HG03135 (cell line): ENCODE data around the gene BTBD1.

ENCODE experiments used
- ATAC-seq: cut with Tn5 transposase; IDR thresholded peaks from one replicate; pipeline ENCODE4 v1.9.1; 2021; ENCODE audit warnings: mild to moderate bottlenecking, moderate library complexity; ENCODE audit not compliant: unreplicated experiment

The BTBD1 gene

DNA sequence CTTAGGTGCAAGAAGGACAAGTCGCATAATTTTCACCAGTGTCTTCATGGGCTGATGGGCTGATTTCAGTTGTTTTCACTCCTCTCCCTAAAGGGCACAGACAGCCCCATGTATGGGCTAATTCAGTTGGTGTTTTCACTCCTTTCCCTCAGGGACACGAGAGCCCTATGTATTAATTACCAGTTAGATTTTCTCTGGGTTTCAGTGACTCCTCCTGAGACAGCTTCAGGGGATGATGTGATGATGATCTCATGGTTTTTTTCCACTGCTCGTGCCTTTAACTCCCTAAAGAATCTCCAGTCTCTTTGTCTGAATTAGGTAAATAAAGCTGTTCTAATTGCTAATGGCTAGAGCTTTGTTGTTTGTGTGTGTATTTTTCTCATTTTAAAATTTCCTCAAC, 71.1 kb downstream of the BTBD1 start:
- no peak for ATAC-seq

DNA sequence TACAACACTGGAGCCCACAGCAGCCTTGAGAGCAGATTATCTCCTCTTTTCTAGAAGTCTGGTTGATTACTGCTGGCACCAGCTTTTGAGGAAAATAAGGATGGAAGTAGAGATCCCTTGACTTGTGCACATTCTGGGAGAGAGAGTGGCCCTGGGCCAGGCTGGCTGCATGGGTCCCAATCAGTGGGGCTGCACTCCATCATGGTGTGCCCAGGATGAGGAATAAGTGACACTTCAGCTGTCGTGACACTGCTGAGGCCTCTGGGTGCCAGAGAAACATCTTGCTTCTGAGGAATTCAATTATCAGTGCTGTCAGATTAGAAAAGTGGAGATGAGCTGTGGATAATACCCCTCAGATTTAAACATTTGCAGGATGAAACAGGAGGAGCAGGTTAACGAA, 72.0 kb downstream of the BTBD1 start:
- ATAC-seq, result no peak

DNA sequence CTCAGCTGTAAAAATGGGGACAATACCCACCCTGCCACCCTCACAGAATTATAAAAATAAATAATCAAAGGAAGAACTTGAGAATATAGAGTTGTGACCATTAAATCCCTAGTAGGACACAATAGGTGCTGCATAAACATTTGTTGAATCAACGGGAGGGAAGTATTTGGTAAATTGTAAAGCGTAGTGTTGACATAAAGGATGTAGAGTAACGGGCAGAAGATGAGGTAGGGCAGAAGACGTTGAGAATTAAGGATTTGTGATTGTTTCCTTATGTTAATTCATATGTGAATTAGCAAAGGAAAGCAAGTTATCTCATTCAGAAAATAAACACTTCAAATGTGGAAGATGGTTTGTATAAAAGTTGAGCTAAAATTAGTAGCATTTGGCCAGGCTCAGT, 73.9 kb downstream of the BTBD1 start:
- ATAC-seq, result no peak

DNA sequence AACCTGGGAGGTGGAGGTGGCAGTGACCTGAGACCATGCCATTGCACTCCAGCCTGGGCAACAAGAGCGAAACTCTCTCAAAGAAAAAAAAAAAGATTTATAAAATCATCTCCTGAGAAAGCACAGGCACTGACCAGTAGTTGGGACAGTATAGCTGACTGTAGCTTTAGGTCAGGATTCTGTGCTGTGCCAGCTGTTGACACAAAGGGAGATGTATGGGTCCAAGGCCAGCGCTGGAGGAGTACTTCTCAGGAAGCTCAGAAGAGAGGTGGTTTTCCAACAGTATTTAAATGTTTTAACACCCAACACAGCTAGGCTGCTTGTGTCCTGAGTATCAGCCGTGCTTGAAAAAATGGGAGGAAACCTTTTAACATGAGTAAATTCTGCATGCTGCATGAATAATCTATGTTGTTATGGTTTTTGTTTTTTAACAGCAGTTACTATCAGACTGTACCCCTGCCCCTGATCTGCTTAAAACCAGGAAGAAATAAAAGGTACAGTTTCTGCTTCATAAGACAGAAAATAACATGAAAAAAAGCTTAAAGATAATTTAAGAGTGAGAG, 74.5 kb downstream of the BTBD1 start:
- ATAC-seq, result no peak

- peak; percentile 35 for ATAC-seq
Measured at GRCh38 chr15:82986442-82986780, 80.6 kb downstream of the BTBD1 start.

DNA sequence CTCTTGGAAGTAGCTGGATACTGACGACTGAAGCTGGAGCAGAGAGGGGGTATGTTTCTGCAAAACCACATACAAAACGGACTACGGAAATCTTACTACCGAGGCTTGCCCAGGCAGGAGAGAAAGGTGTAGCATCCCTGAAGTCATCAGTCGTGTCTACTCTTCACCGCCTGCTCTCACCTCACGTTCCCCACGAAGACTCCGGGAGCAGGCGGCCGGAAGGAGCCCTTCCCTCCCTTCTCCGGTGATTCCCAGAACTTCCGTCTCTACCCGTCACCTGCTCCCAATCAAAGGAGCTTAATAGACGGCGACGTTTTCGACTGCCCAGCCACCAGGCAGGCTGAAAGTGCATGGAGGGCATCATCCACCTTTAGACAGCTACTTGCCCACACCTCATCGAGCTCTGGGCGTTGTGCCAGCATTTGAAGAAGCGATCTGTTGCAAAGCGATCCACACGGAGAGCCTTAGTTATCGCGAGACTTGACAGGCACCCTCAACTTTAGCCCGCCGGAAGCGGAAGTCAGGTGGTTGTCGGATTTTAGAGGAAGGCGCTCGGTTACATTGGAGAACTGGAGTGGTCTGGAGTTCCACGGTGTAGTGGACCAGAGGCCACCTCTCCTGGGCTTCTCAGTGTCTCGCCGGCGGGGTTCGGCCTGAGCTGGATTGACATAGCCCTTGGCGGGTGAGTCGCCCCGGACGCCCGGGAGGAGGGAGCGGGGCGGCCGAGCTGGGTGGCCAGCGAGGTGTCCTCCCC, 81.2 kb downstream of the BTBD1 start, which contains the start of gene RAMAC:
Gene RAMAC, plus strand, starts transcription at position 523 of the 754 bp plus-strand sequence. CDS start 2,809 bp downstream, outside the sequence.
- ATAC-seq, result peak; percentile 94

DNA sequence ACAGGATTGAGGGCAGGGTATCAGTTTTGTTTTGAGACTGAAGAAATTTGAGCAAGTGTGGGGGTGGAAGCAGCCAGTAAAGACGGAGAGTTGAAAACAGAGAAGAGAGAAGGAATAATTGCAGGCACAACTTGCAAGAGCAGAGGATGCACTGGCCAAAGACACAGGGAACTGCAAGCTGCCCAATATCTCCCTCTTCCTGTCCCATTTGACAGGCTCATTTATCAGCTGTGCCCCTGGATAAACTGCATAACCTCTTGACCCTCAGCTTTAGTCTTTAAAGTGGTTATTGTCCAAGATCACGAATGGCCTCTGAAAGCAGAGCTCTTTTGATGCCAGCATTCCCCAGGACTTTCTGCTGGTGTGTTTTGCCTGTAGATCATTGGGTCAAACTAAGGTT, 86.1 kb downstream of the BTBD1 start:
- no peak for ATAC-seq

DNA sequence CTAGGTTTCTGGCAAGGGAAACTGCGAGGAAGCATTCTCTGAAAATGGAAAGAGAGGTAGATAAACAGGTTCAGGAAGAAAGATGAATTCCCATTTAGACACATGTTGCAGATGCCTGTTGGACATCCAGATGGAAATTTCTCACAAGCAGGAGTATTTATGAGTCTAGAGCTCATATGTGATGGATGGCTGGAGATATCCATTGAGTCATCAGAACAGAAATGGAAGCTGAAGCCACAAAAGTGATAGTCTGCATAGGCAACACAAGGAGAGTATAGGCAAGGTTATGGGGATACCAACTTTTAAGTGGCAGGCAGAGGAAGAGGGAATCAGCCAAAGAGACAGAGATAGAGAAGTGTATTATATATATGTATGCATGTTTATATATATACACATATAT, 87.3 kb downstream of the BTBD1 start:
- no peak for ATAC-seq

DNA sequence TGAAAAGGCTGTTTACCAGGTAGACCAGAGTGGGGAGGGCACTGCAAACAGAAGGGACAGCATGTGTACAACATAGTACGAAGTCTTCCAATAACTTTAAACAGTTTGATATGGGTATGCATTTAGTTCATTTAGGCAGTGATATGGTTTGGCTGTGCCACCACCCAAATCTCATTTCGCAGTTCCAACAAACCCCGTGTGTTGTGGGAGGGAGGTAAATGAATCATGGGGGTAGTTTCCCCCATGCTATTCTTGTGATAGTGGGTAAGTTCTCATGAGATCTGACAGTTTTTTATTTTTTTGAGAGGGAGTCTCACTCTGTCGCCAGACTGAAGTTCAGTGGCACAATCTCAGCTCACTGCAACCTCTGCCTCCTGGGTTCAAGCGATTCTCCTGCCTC, 88.6 kb downstream of the BTBD1 start:
- no peak for ATAC-seq

DNA sequence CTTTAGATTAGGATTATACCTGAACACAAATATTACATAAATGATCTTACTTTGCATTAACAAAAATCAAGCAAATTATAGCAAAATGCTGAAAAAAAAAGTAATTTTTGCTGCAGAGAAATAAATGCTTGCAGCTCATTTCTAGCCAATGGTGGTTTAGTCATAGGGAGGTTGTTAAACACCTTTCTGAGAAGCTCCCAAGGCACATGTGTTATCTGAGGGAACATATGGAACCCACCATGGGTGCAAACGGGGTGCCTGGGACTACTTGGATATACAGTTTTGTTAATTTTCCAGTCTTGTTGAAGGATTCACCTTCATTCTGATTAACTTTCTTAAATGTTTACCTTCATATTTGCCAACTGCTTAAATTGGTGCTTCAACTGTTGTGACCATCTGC, 90.0 kb downstream of the BTBD1 start:
- no peak for ATAC-seq

DNA sequence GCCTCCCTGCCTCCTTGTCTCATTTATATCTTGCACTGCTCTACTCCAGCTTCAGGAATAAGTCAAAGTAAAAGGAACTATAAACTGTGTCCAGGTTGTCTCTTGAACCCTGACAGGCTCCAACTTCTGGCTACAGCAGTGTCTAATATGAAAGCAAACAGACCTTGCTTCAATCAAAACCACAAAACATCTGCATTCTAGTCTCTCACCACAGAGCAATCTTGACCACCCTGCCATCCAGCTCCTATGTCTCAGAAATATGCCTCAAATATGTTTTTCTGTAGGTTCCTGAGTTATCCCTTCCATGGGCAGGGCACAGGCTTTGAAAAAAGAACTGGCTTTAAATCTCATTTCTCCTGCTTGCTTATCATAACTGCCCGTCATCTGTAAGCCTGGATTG, 94.1 kb downstream of the BTBD1 start:
- no peak for ATAC-seq

DNA sequence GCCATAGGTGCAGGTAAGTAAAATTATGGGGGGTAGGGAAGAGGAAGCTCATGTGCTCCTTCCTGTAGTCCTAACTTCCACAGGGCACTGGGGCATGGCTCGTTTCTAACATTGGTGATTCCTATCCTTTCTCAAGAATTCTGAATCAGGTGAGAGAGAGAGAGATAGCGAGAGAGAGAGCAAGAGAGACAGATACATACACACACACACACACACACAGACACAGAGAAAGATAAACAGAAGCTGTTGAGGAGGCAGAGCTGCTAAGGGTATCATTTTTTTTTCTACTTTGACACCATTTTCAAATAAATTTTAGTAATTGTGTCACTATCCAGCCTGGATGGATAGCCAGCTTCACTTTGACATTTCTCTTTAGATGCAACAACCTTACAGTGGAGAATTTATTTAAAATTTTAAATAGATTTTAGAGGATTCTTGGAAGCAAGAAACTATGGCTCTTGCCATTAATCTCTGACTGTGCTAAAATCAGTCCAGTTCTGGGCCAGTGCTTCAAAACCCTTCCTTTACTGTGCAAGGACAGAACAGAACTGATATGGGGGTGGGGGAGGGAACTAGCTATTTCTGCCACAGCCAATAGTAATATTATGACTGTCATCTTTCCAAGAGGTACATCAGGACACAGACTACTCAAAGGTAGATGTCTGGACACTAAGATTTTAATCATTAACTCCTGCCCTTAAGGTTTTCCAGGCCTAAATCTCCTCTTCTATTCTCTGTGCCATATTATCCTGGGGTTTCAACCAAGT, 95.7 kb downstream of the BTBD1 start:
- ATAC-seq, result no peak

- ATAC-seq, result no peak
Measured at GRCh38 chr15:82970696-82971095, 96.4 kb downstream of the BTBD1 start.

DNA sequence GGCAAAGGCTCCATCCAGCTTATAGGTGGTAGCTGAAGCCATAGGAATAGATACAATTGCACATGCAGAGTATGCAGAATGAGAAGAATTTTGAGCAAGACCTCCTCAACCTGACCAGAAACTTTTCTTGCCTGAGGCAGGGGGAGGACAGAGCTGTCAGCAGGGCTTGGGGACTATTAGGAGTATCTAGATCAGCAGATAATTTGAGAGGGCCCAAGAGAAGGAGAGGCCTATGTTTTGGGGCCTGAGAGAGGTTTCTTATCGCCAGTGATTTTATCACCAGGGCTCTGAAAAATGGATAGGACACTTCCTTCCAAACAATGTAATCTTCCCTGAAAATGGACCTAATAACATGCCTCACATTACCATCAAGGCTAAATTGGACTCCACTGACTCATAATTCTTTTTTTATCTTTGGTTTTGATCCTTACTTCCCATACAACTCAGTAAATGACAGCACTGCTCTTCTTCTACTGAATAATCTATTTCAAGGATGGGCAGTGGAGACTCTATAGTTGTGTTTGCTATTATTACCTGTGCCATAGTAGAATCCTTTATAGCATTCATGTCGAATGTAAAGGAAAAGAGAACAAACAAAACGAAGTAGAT, 96.9 kb downstream of the BTBD1 start:
- no peak for ATAC-seq

DNA sequence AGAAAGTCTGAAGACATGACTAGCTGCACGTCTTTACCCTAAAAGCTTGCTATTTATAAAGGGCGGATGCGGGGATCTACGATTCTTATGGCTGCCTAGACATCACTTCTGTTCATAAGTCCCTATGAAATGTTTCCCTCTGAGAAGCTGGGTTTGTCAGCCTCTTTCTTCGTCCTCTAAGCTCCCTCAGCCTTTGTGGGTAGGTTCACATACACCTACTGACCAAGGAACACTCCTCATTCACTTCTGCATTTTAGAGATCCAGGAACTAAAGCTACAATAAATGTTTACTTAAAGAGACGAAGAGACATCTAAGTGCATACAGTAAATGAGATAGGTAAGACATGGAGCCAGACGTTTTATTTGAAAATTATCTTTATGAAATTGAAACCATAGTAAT, 97.7 kb downstream of the BTBD1 start:
- ATAC-seq, result no peak

GRCh38 chr15:82968066-82968465, 99.0 kb downstream of the BTBD1 start:
- no peak for ATAC-seq

DNA sequence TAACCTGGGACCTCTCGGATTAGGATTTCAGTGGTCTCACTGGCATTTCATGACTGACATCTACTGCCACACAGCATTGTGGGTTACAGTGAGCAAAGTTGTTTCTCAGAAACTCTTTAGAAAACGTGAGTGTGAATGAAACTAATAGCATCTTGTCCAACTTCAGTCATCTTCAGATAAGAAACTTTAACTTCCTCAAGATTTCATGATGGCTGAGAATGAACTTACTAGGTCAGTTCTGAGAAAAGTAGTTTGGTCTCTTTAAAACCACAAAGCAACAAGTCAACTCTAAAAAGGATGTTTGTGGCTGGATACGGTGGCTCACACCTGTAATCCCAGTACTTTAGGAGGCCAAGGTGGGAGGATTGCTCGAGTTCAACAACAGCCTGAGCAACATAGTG, 100.4 kb downstream of the BTBD1 start:
- ATAC-seq, result peak; percentile 89
